Right atrium auricular region (tissue), 2 donors: Measurements from ENCODE around the gene PSMG4. TPM values are rescaled to one million over a fixed set of nuclear protein-coding genes. Genes with fewer than 3 reads are reported as not detected.

Source experiments
- DNase-seq: peaks from one replicate; pipeline ENCODE4 v3.0.0-alpha.2; 2019; ENCODE audit warnings: low spot score
- H3K27ac ChIP-seq, 2 donors: fragments of 200-600 bp; sonication (generic); 1 replicate in 1 of 2; 2 replicates in 1 of 2; pipeline ENCODE4 v1.5.1; 2016 to 2019
- H3K27me3 ChIP-seq, 2 donors: fragments of 200-600 bp; sonication (generic); one replicate each; pipeline versions ENCODE4 v1.5.1 to v1.6.0; 2017 to 2019
- H3K36me3 ChIP-seq: fragments of 200-600 bp; sonication (generic); one replicate; pipeline ENCODE4 v1.5.1; 2016
- H3K4me1 ChIP-seq, 2 donors: fragments of 200-600 bp; sonication (generic); one replicate each; pipeline versions ENCODE4 v1.5.1 to v1.6.0; 2017 to 2019
- H3K4me3 ChIP-seq, 2 donors: fragments of 200-600 bp; sonication (generic); 1 replicate in 1 of 2; 2 replicates in 1 of 2; pipeline ENCODE4 v1.5.1; 2017 to 2019; ENCODE audit warnings: mild to moderate bottlenecking in 1 of 2, moderate library complexity in 1 of 2
- H3K9me3 ChIP-seq, 2 donors: fragments of 200-600 bp; sonication (generic); one replicate each; pipeline ENCODE4 v1.5.1; 2019
- total RNA-seq, 2 donors: library from RNA; depleted of rRNA; stranded (reverse); fragments of >200 nt; gene quantifications; one replicate each; pipeline ENCODE4 v1.1.0, GENCODE V29; 2016
- TF ChIP-seq, protein P1 (sequence below), 2 donors: fragments of 200-600 bp; sonication (generic); IDR thresholded peaks; one replicate each; pipeline ENCODE4 v1.5.1; 2019; ENCODE audit warnings: antibody characterized with exemption in 2 of 2

Gene PSMG4
- total RNA-seq, 2 donors from 2014 or later = 4.4 to 10.4 TPM

DNA sequence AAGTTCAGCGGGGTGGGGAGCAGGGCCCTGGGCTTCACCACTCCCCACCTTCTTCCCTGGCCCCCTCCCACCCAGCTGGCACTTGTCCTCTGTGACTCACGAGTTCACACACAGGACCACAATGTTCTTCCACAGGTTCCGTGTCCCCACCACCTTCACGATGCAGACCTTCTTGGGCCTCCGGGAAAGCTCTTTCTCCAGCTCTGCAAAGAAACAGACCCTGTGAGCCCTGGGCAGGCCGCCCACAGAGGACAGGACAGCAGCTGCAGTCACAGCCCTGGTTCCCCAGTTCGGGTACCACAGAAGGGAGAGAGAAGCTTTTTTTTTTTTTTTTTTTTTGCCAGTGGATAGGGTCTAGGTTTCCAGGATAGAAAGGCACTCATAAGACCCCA, 30.9 kb downstream of the PSMG4 start:
- Histone ChIP-seq H3K36me3 (no peaks in the 10 kb centered on the region), H3K27ac (no peak overlapping the region), H3K4me3 (no peak overlapping the region), H3K27me3 (no peaks in the 10 kb centered on the region), H3K9me3 (no peaks in the 10 kb centered on the region), H3K4me1 (peaks cover 0 to 7% of the 10 kb centered on the region in 2 donors)
- TF ChIP-seq, protein P1, sequence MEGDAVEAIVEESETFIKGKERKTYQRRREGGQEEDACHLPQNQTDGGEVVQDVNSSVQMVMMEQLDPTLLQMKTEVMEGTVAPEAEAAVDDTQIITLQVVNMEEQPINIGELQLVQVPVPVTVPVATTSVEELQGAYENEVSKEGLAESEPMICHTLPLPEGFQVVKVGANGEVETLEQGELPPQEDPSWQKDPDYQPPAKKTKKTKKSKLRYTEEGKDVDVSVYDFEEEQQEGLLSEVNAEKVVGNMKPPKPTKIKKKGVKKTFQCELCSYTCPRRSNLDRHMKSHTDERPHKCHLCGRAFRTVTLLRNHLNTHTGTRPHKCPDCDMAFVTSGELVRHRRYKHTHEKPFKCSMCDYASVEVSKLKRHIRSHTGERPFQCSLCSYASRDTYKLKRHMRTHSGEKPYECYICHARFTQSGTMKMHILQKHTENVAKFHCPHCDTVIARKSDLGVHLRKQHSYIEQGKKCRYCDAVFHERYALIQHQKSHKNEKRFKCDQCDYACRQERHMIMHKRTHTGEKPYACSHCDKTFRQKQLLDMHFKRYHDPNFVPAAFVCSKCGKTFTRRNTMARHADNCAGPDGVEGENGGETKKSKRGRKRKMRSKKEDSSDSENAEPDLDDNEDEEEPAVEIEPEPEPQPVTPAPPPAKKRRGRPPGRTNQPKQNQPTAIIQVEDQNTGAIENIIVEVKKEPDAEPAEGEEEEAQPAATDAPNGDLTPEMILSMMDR (IDR thresholded peaks at IDR 0.05) = no peak
- no peak for DNase-seq

DNA sequence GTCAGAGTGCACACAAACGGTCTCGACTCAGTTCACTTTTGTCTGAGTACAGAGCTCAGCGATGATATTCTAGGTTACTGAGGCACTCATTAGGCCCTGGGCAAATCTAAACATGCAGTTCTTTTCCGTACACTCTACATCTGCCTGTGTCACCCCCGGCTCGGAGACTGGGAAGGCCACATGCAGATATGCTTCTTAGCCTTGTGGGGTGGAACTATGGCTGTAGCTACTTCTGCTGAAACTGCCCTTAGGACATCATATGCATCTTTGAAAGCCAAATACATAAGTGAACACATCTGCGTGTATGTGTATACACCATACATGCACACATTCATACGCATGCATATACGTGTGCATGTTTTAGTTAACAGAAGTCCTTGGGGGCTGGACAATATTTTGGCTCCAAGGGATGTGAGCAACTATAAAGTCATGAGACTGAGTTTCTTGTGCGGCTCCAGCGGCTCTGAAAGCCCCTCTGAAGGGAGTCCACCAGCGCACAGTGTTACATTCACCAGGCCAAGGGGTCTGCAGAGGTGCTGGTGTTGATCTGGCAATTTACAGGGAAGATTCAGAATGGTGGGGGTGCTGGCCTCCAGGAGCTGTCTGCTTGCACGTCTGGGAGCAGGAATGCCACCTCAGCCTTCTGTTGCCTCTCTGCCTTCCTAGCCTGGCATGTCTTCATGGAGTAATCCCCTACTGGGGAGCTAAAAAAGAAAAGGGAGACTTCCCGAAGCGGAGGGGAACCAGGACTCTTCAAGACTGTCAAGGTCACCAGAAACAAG, 31.6 kb downstream of the PSMG4 start:
- DNase-seq = no peak
- no peak overlapping the region for H3K27ac ChIP-seq
- H3K9me3 ChIP-seq = no peaks in the 10 kb centered on the region
- H3K36me3 ChIP-seq = no peaks in the 10 kb centered on the region
- no peaks in the 10 kb centered on the region for H3K27me3 ChIP-seq
- peaks cover 0 to 7% of the 10 kb centered on the region in 2 donors for H3K4me1 ChIP-seq
- TF ChIP-seq, protein P1 (IDR thresholded peaks at IDR 0.05) = no peak
- H3K4me3 ChIP-seq = no peak overlapping the region

DNA sequence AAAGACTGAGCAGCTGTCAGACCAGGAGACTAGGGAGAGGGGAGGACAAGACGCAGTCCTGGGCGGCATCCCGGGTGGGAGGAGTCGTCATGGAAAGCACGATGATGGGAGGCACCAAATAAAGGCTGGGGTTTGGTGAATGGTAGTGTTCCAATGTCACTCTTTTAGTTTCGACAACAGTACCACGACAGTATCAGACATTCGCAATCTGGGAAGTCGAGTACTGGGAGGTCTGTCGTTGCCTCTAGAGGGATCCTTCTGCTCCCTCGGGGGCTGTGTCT, 32.1 kb downstream of the PSMG4 start:
- H3K36me3 ChIP-seq = no peaks in the 10 kb centered on the region
- H3K4me1 ChIP-seq = peaks cover 0 to 7% of the 10 kb centered on the region in 2 donors
- TF ChIP-seq, protein P1 (IDR thresholded peaks at IDR 0.05) = no peak
- no peaks in the 10 kb centered on the region for H3K9me3 ChIP-seq
- DNase-seq = no peak
- no peak overlapping the region for H3K27ac ChIP-seq
- no peaks in the 10 kb centered on the region for H3K27me3 ChIP-seq
- no peak overlapping the region for H3K4me3 ChIP-seq

DNA sequence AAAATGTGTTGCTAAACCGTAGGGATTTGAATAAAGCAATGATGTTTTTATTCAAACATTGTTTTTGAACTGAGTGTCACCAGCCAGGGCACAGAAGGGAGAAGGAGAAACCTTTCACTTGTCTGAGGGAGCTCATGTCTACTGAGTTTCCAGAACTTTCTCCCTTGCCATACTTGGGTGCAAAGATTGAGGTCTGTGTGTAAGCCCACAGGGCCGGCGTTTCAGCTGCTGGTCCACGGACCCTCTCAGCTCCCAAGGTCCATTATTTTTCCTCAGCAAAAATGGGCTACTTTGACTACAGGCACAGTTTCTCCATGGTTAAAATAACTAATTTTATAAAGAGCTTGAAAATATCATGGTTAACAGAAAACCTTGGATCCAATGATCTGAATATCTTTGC, 32.6 kb downstream of the PSMG4 start:
- TF ChIP-seq, protein P1 (IDR thresholded peaks at IDR 0.05) = no peak
- H3K27ac ChIP-seq = no peak overlapping the region
- peaks cover 0 to 7% of the 10 kb centered on the region in 2 donors for H3K4me1 ChIP-seq
- H3K9me3 ChIP-seq = no peaks in the 10 kb centered on the region
- no peaks in the 10 kb centered on the region for H3K27me3 ChIP-seq
- no peak for DNase-seq
- H3K4me3 ChIP-seq = no peak overlapping the region
- H3K36me3 ChIP-seq = no peaks in the 10 kb centered on the region

DNA sequence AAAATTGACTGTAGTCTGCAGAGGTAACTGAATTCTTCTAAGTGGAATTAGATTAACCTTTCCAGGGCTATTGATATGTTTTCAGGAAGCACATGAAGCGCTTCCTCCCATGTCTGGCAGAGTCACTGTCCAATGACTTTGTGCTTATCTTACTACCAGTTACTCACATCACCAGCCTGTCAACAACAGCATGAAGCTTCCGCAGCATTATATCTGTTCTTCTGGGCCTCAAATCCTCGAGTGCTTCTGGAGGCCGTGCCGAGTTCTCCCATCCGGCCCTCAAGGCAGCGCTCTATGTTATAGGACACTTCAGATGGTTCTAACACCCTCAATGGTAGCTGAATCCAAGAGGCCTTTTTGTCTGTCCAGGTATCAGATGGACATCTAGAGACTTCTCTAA, 33.2 kb downstream of the PSMG4 start:
- Histone ChIP-seq H3K27me3 (no peaks in the 10 kb centered on the region), H3K4me1 (peaks cover 0 to 7% of the 10 kb centered on the region in 2 donors)
- DNase-seq = no peak

More for the DNA sequence above, 33.2 kb downstream of the PSMG4 start:
- Histone ChIP-seq H3K36me3 (no peaks in the 10 kb centered on the region), H3K9me3 (no peaks in the 10 kb centered on the region), H3K27ac (no peak overlapping the region), H3K4me3 (no peak overlapping the region)
- TF ChIP-seq, protein P1 (IDR thresholded peaks at IDR 0.05) = no peak
